ENCODE data around the gene DAPK1.

The DAPK1 gene

GRCh38 chr9:87497604-87498045 lies at the start of gene DAPK1 (continued):
- TF ChIP-seq REPIN1 (tag by site-specific recombination; IDR thresholded peaks at IDR 0.05; ENCODE audit: low read depth) (no peak), ATF2 (tag by site-specific recombination; IDR thresholded peaks at IDR 0.05; ENCODE audit: low read depth) (no peak), TCF7L2 (IDR thresholded peaks at IDR 0.05; ENCODE audit: borderline replicate concordance, low read depth, low read length) (no peak), SETDB1 (IDR thresholded peaks at IDR 0.05; ENCODE audit: insufficient read length, low read length) (no peak), ZNF513 (tag by site-specific recombination; IDR thresholded peaks at IDR 0.05) (no peak), ZNF514 (tag by site-specific recombination; IDR thresholded peaks at IDR 0.05) (no peak), KLF16 (tag by site-specific recombination; IDR thresholded peaks at IDR 0.05) (no peak), ZBTB10 (tag by site-specific recombination; IDR thresholded peaks at IDR 0.05) (no peak), ZNF664 (tag by site-specific recombination; IDR thresholded peaks at IDR 0.05) (no peak), ZBTB17 (tag by site-specific recombination; IDR thresholded peaks at IDR 0.05) (no peak), ZNF10 (tag by site-specific recombination; IDR thresholded peaks at IDR 0.05) (no peak), ZFHX2 (tag by site-specific recombination; conservative IDR thresholded peaks at IDR 0.05) (peak; percentile 95), ZBTB49 (tag by site-specific recombination; IDR thresholded peaks at IDR 0.05; ENCODE audit: low read depth) (no peak), GFI1B (tag by site-specific recombination; IDR thresholded peaks at IDR 0.05) (no peak), PATZ1 (tag by site-specific recombination; IDR thresholded peaks at IDR 0.05) (no peak), MEIS1 (CRISPR knock-in tag; IDR thresholded peaks at IDR 0.05; ENCODE audit: borderline replicate concordance) (no peak), ZNF596 (tag by site-specific recombination; IDR thresholded peaks at IDR 0.05) (no peak), ZNF423 (tag by site-specific recombination; IDR thresholded peaks at IDR 0.05) (no peak), RBAK (tag by site-specific recombination; IDR thresholded peaks at IDR 0.05) (no peak), GLIS1 (tag by site-specific recombination; IDR thresholded peaks at IDR 0.05) (no peak), ZNF23 (tag by site-specific recombination; IDR thresholded peaks at IDR 0.05; ENCODE audit: borderline replicate concordance) (no peak), ZBTB21 (tag by site-specific recombination; IDR thresholded peaks at IDR 0.05) (no peak), ZSCAN4 (tag by site-specific recombination; IDR thresholded peaks at IDR 0.05) (no peak), ZNF266 (tag by site-specific recombination; IDR thresholded peaks at IDR 0.05; ENCODE audit: low read depth) (no peak), ZBTB11 (tag by site-specific recombination; conservative IDR thresholded peaks at IDR 0.05; ENCODE audit: low read depth) (no peak), ZNF184 (tag by site-specific recombination; IDR thresholded peaks at IDR 0.05) (no peak), OSR2 (tag by site-specific recombination; IDR thresholded peaks at IDR 0.05) (no peak)
